GM06990 (cell line): ENCODE measurements around the gene NDST3.
A peak's percentile ranks its signal among the peaks of the same experiment; 100 is the strongest.

Source experiments
- DNase-seq: peaks from one replicate; pipeline ENCODE4 v3.0.0-alpha.2; 2011; ENCODE audit not compliant: insufficient read length; ENCODE audit errors: extremely low read depth
- H3K27me3 ChIP-seq: replicated peaks from 2 replicates; pipeline ENCODE4 v1.6.0; 2011; ENCODE audit warnings: low read length; ENCODE audit not compliant: control insufficient read depth, insufficient read depth
- H3K36me3 ChIP-seq: 2 replicates; pipeline ENCODE4 v1.5.1; 2011; ENCODE audit warnings: low read length; ENCODE audit not compliant: control insufficient read depth, insufficient read depth
- H3K4me3 ChIP-seq: replicated peaks from 2 replicates; pipeline ENCODE4 v1.5.1; 2011; ENCODE audit warnings: low read depth, mild to moderate bottlenecking, control low read depth, low read length
- CTCF ChIP-seq: IDR thresholded peaks from 2 replicates; pipeline ENCODE4 v1.5.1; 2011; ENCODE audit warnings: low read length, control low read depth, mild to moderate bottlenecking, inconsistent platforms; ENCODE audit not compliant: insufficient read depth, poor library complexity, severe bottlenecking

Gene NDST3

GRCh38 chr4:118213101-118213500 lies 178.8 kb downstream of the NDST3 start:
- DNase-seq, result no peak
- no peaks in the 10 kb centered on the region for H3K27me3 ChIP-seq
- no peaks in the 10 kb centered on the region for H3K36me3 ChIP-seq
- no peak overlapping the region for H3K4me3 ChIP-seq
- no peak for TF ChIP-seq CTCF

- Histone ChIP-seq H3K4me3 (no peak overlapping the region), H3K36me3 (no peaks in the 10 kb centered on the region), H3K27me3 (no peaks in the 10 kb centered on the region)
- TF ChIP-seq CTCF, result no peak
- DNase-seq, result no peak
Measured at GRCh38 chr4:118215826-118216225, 181.5 kb downstream of the NDST3 start.

GRCh38 chr4:118221227-118221800 lies 187.0 kb downstream of the NDST3 start:
- no peak for TF ChIP-seq CTCF
- no peaks in the 10 kb centered on the region for H3K27me3 ChIP-seq
- no peaks in the 10 kb centered on the region for H3K36me3 ChIP-seq
- DNase-seq, result no peak
- H3K4me3 ChIP-seq, result no peak overlapping the region

- no peaks in the 10 kb centered on the region for H3K36me3 ChIP-seq
- peak; percentile 26 for TF ChIP-seq CTCF
- no peaks in the 10 kb centered on the region for H3K27me3 ChIP-seq
- no peak for DNase-seq
- no peak overlapping the region for H3K4me3 ChIP-seq
Measured at GRCh38 chr4:118224243-118224829, 190.1 kb downstream of the NDST3 start.

- H3K4me3 ChIP-seq, result no peak overlapping the region
- DNase-seq, result no peak
- no peaks in the 10 kb centered on the region for H3K36me3 ChIP-seq
- TF ChIP-seq CTCF, result no peak
- no peaks in the 10 kb centered on the region for H3K27me3 ChIP-seq
Measured at GRCh38 chr4:118225511-118225910, 191.2 kb downstream of the NDST3 start.
